Fibroblast of lung (primary cell): ENCODE data around the gene APOA1.

Source experiments
- EZH2 ChIP-seq: IDR thresholded peaks from 2 replicates; pipeline ENCODE4 v1.5.1; 2012; ENCODE audit warnings: low read length, control low read depth, mild to moderate bottlenecking; ENCODE audit errors: missing control alignments
- TF ChIP-seq, protein P1 (sequence below), 2 donors: IDR thresholded peaks in 1 of 2; conservative IDR thresholded peaks in 1 of 2; 1 replicate in 1 of 2; 2 replicates in 1 of 2; pipeline ENCODE4 v1.5.1; 2011 to 2012; ENCODE audit warnings: low read length in 2 of 2, control low read depth in 1 of 2, inconsistent platforms in 1 of 2, low read depth in 1 of 2, mild to moderate bottlenecking in 1 of 2

- TF ChIP-seq, protein P1, sequence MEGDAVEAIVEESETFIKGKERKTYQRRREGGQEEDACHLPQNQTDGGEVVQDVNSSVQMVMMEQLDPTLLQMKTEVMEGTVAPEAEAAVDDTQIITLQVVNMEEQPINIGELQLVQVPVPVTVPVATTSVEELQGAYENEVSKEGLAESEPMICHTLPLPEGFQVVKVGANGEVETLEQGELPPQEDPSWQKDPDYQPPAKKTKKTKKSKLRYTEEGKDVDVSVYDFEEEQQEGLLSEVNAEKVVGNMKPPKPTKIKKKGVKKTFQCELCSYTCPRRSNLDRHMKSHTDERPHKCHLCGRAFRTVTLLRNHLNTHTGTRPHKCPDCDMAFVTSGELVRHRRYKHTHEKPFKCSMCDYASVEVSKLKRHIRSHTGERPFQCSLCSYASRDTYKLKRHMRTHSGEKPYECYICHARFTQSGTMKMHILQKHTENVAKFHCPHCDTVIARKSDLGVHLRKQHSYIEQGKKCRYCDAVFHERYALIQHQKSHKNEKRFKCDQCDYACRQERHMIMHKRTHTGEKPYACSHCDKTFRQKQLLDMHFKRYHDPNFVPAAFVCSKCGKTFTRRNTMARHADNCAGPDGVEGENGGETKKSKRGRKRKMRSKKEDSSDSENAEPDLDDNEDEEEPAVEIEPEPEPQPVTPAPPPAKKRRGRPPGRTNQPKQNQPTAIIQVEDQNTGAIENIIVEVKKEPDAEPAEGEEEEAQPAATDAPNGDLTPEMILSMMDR (conservative IDR thresholded peaks at IDR 0.05 in 1 of 2, IDR thresholded peaks at IDR 0.05 in 1 of 2; ENCODE audit: low read depth in 1 of 2, low read length in 2 of 2) = no peak
- no peak for TF ChIP-seq EZH2
Measured at GRCh38 chr11:116825434-116825833, 12.0 kb downstream of the APOA1 start.
